Suprapubic skin (tissue), 4 donors: ENCODE measurements around the gene ZBTB46. TPM values are rescaled to one million over a fixed set of nuclear protein-coding genes. Genes with fewer than 3 reads are reported as not detected.

Source experiments
- DNase-seq, 2 donors: peaks; one replicate each; pipeline ENCODE4 v3.0.0-alpha.2; 2019; ENCODE audit warnings: low spot score in 2 of 2
- H3K27ac ChIP-seq: fragments of 200-600 bp; sonication (generic); one replicate; pipeline ENCODE4 v1.5.1; 2019
- H3K27me3 ChIP-seq: fragments of 200-600 bp; sonication (generic); one replicate; pipeline ENCODE4 v1.5.1; 2019
- H3K36me3 ChIP-seq: fragments of 200-600 bp; sonication (generic); one replicate; pipeline ENCODE4 v1.5.1; 2019
- H3K4me1 ChIP-seq: fragments of 200-600 bp; sonication (generic); one replicate; pipeline ENCODE4 v1.5.1; 2019
- H3K4me3 ChIP-seq: fragments of 200-600 bp; sonication (generic); one replicate; pipeline ENCODE4 v1.5.1; 2019; ENCODE audit warnings: mild to moderate bottlenecking
- H3K9me3 ChIP-seq: fragments of 200-600 bp; sonication (generic); one replicate; pipeline ENCODE4 v1.5.1; 2019
- CTCF ChIP-seq, 2 donors: fragments of 200-600 bp in 1 of 2; fragments of 450-650 bp in 1 of 2; sonication (generic) in 1 of 2; IDR thresholded peaks; one replicate each; pipeline ENCODE4 v1.5.1; 2016 to 2019; ENCODE audit warnings: antibody characterized with exemption in 2 of 2, mild to moderate bottlenecking in 1 of 2, moderate library complexity in 1 of 2
- EP300 ChIP-seq: sonication (generic); formaldehyde crosslinking; IDR thresholded peaks from one replicate; pipeline ENCODE4 v1.6.1; 2017; ENCODE audit warnings: antibody characterized with exemption
- POLR2A ChIP-seq, 2 donors: fragments of 450-650 bp; IDR thresholded peaks; one replicate each; pipeline ENCODE4 v1.6.1; 2017; ENCODE audit warnings: antibody characterized with exemption in 2 of 2, mild to moderate bottlenecking in 2 of 2, moderate library complexity in 2 of 2
- POLR2AphosphoS5 ChIP-seq, 3 donors: sonication (generic); formaldehyde crosslinking; IDR thresholded peaks; one replicate each; pipeline ENCODE4 v1.6.1; 2017; ENCODE audit warnings: antibody characterized with exemption in 3 of 3
- WGBS: methylation state at CpG from one replicate; pipeline ENCODE4 v1.1.5; 2018; 5-methylcytosine and 5-hydroxymethylcytosine counted together
- total RNA-seq, 4 donors: library from RNA; depleted of rRNA; stranded (reverse); fragments of >200 nt; gene quantifications; one replicate each; pipeline ENCODE4 v1.1.0, GENCODE V29; 2016

ZBTB46 gene
- total RNA-seq, 4 donors from 2014 or later: 3.4 to 5.1 (median 4.4) TPM

GRCh38 chr20:63860325-63861051, 29.4 kb upstream of the ZBTB46 start:
- DNase-seq: peak in 1 of 2 donors; percentile 63
- TF ChIP-seq POLR2A (IDR thresholded peaks at IDR 0.05): no peak
- TF ChIP-seq EP300: no peak
- TF ChIP-seq POLR2AphosphoS5 (IDR thresholded peaks at IDR 0.05): no peak
- no peak for TF ChIP-seq CTCF (IDR thresholded peaks at IDR 0.05)
- no peak overlapping the region for H3K27ac ChIP-seq
- no peak overlapping the region for H3K4me3 ChIP-seq
- H3K9me3 ChIP-seq: no peaks in the 10 kb centered on the region
- H3K27me3 ChIP-seq: peaks cover 13% of the 10 kb centered on the region
- 81% methylated on average over 17 of the region's 17 CpGs for WGBS
- peaks cover 47% of the 10 kb centered on the region for H3K4me1 ChIP-seq
- peaks cover 18% of the 10 kb centered on the region for H3K36me3 ChIP-seq

- peaks cover 55% of the 10 kb centered on the region for H3K4me1 ChIP-seq
- TF ChIP-seq POLR2A (IDR thresholded peaks at IDR 0.05): no peak
- TF ChIP-seq CTCF (IDR thresholded peaks at IDR 0.05): no peak
- no peak for TF ChIP-seq EP300
- TF ChIP-seq POLR2AphosphoS5 (IDR thresholded peaks at IDR 0.05): no peak
Measured at GRCh38 chr20:63859166-63859699, 28.2 kb upstream of the ZBTB46 start.

GRCh38 chr20:63858393-63859165, 27.5 kb upstream of the ZBTB46 start:
- TF ChIP-seq POLR2AphosphoS5 (IDR thresholded peaks at IDR 0.05) (no peak), CTCF (IDR thresholded peaks at IDR 0.05) (no peak), EP300 (no peak), POLR2A (IDR thresholded peaks at IDR 0.05) (no peak)
- Histone ChIP-seq H3K36me3 (peaks cover 18% of the 10 kb centered on the region), H3K27ac (peak overlapping the region; percentile 23), H3K27me3 (peaks cover 26% of the 10 kb centered on the region), H3K4me3 (no peak overlapping the region), H3K9me3 (no peaks in the 10 kb centered on the region), H3K4me1 (peaks cover 55% of the 10 kb centered on the region)
- 10% methylated on average over 8 of the region's 12 CpGs for WGBS
- peak in 1 of 2 donors; percentile 59 for DNase-seq

More at GRCh38 chr20:63859166-63859699, 28.2 kb upstream of the ZBTB46 start:
- H3K27me3 ChIP-seq: peaks cover 23% of the 10 kb centered on the region
- peaks cover 18% of the 10 kb centered on the region for H3K36me3 ChIP-seq
- DNase-seq: no peak
- 70% methylated on average over 1 of the region's 7 CpGs for WGBS
- H3K27ac ChIP-seq: no peak overlapping the region
- H3K4me3 ChIP-seq: no peak overlapping the region
- no peaks in the 10 kb centered on the region for H3K9me3 ChIP-seq

GRCh38 chr20:63857764-63858392, 26.8 kb upstream of the ZBTB46 start:
- no peaks in the 10 kb centered on the region for H3K9me3 ChIP-seq
- H3K27ac ChIP-seq: no peak overlapping the region
- DNase-seq: peak in 1 of 2 donors; percentile 62
- peaks cover 17% of the 10 kb centered on the region for H3K36me3 ChIP-seq
- H3K27me3 ChIP-seq: peaks cover 26% of the 10 kb centered on the region
- no peak for TF ChIP-seq EP300
- TF ChIP-seq POLR2AphosphoS5 (IDR thresholded peaks at IDR 0.05): no peak
- no peak for TF ChIP-seq CTCF (IDR thresholded peaks at IDR 0.05)
- TF ChIP-seq POLR2A (IDR thresholded peaks at IDR 0.05): no peak
- 13% methylated on average over 11 of the region's 14 CpGs for WGBS
- no peak overlapping the region for H3K4me3 ChIP-seq
- peaks cover 55% of the 10 kb centered on the region for H3K4me1 ChIP-seq
